Endodermal cell (in vitro differentiated cells): ENCODE measurements around the gene WSCD2. TPM values are rescaled to one million over a fixed set of nuclear protein-coding genes. Genes with fewer than 3 reads are reported as not detected.
A peak's percentile ranks its signal among the peaks of the same experiment; 100 is the strongest.

Experiments used
- DNase-seq: peaks from one replicate; pipeline ENCODE4 v3.0.0-alpha.2; 2017
- H3K27ac ChIP-seq: 2 replicates; pipeline ENCODE4 v1.5.1; 2013; ENCODE audit warnings: mild to moderate bottlenecking, low read depth, low read length, moderate library complexity
- H3K27me3 ChIP-seq: 2 replicates; pipeline ENCODE4 v1.6.1; 2013; ENCODE audit warnings: mild to moderate bottlenecking, low read length, moderate library complexity; ENCODE audit not compliant: insufficient read depth, control insufficient read depth, poor library complexity, severe bottlenecking
- H3K36me3 ChIP-seq: 2 replicates; pipeline ENCODE4 v1.7.0; 2013; ENCODE audit warnings: mild to moderate bottlenecking, low read length, moderate library complexity; ENCODE audit not compliant: control insufficient read depth, insufficient read depth
- H3K4me1 ChIP-seq: one replicate; pipeline ENCODE4 v1.7.0; 2013; ENCODE audit warnings: low read length; ENCODE audit not compliant: control insufficient read depth, insufficient read depth
- H3K4me3 ChIP-seq: 2 replicates; pipeline ENCODE4 v1.5.1; 2013; ENCODE audit warnings: mild to moderate bottlenecking, low read length, moderate library complexity
- H3K9ac ChIP-seq: 2 replicates; pipeline ENCODE4 v1.6.1; 2013; ENCODE audit warnings: mild to moderate bottlenecking, low read length, moderate library complexity; ENCODE audit not compliant: poor library complexity, severe bottlenecking; ENCODE audit errors: extremely low read depth
- H3K9me3 ChIP-seq: 2 replicates; pipeline ENCODE4 v1.6.1; 2013; ENCODE audit warnings: mild to moderate bottlenecking, low read length, moderate library complexity; ENCODE audit not compliant: control insufficient read depth
- H3K27ac Mint-ChIP-seq: 2 replicates; pipeline ENCODE4 v1.8.0; 2020; ENCODE audit warnings: mixed read lengths
- H3K27me3 Mint-ChIP-seq: 2 replicates; pipeline ENCODE4 v1.8.0; 2021; ENCODE audit warnings: mild to moderate bottlenecking, mixed read lengths; ENCODE audit not compliant: insufficient read depth
- H3K36me3 Mint-ChIP-seq: 2 replicates; pipeline ENCODE4 v1.8.0; 2020; ENCODE audit warnings: low read depth, mixed read lengths
- H3K4me1 Mint-ChIP-seq: 2 replicates; pipeline ENCODE4 v1.8.0; 2020; ENCODE audit warnings: mixed read lengths
- H3K4me3 Mint-ChIP-seq: 2 replicates; pipeline ENCODE4 v1.8.0; 2020; ENCODE audit warnings: mild to moderate bottlenecking, moderate library complexity, mixed read lengths
- H3K9me3 Mint-ChIP-seq: 2 replicates; pipeline ENCODE4 v1.8.0; 2020; ENCODE audit warnings: mild to moderate bottlenecking, mixed read lengths
- WGBS, 2 experiments: methylation state at CpG; one replicate each; pipeline versions ENCODE4 v1.1.5 to v1.1.7; 2013; ENCODE audit warnings: missing lambda C conversion rate in 2 of 2, mixed read lengths in 1 of 2; ENCODE audit not compliant: insufficient coverage in 1 of 2, insufficient read length in 1 of 2; 5-methylcytosine and 5-hydroxymethylcytosine counted together
- total RNA-seq, 2 donors: library from RNA; stranded (reverse); fragmentation: NEBNext Ultra II Directional in 1 of 2; extraction: Animal tissue kit (Norgen Biotek cat#: 25700) in 1 of 2; gene quantifications; 2 replicates in 1 of 2; 3 replicates in 1 of 2; pipeline ENCODE4 v1.2.1, GENCODE V29; 2021
- TF ChIP-seq, protein P1 (sequence below): fragments of 200-600 bp; sonication (generic); conservative IDR thresholded peaks from 2 replicates; pipeline ENCODE4 v1.5.0; 2021; ENCODE audit warnings: antibody characterized with exemption, mild to moderate bottlenecking

Gene WSCD2
- total RNA-seq, 2 donors from 2014 or later: 0.80 to 1.3 TPM

DNA sequence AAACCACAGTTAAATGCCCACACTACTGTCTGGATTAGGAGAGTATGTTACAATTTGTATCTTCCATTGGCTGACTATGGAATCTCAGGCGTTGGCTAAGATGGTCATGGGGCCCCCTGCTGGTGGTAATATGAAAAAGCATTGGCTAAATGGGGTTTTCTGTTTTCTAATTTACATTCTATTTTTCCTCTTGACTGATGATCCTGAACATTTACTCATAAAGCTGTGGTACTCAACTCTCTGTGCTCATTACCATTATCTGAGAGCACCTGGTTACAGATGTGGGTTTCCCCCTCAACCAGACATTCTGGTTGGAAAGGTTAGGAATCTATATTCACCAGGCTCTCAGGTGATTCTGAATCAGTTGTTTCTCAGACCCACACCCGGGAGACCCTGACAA, 64.8 kb downstream of the WSCD2 start:
- Mint-ChIP-seq H3K27ac (no peak overlapping the region), H3K36me3 (no peaks in the 10 kb centered on the region), H3K4me1 (peaks cover 3% of the 10 kb centered on the region), H3K4me3 (no peak overlapping the region), H3K9me3 (no peaks in the 10 kb centered on the region), H3K27me3 (peaks cover 47% of the 10 kb centered on the region)
- Histone ChIP-seq H3K4me1 (no peaks in the 10 kb centered on the region), H3K9me3 (no peaks in the 10 kb centered on the region), H3K36me3 (no peaks in the 10 kb centered on the region), H3K27me3 (peaks cover 23% of the 10 kb centered on the region), H3K27ac (no peak overlapping the region), H3K4me3 (no peak overlapping the region), H3K9ac (no peak overlapping the region)
- WGBS, 2 experiments: 36 to 57% methylated on average over 1 to 2 of the region's 2 CpGs
- TF ChIP-seq, protein P1, sequence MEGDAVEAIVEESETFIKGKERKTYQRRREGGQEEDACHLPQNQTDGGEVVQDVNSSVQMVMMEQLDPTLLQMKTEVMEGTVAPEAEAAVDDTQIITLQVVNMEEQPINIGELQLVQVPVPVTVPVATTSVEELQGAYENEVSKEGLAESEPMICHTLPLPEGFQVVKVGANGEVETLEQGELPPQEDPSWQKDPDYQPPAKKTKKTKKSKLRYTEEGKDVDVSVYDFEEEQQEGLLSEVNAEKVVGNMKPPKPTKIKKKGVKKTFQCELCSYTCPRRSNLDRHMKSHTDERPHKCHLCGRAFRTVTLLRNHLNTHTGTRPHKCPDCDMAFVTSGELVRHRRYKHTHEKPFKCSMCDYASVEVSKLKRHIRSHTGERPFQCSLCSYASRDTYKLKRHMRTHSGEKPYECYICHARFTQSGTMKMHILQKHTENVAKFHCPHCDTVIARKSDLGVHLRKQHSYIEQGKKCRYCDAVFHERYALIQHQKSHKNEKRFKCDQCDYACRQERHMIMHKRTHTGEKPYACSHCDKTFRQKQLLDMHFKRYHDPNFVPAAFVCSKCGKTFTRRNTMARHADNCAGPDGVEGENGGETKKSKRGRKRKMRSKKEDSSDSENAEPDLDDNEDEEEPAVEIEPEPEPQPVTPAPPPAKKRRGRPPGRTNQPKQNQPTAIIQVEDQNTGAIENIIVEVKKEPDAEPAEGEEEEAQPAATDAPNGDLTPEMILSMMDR: peak; percentile 89
- peak; percentile 83 for DNase-seq

DNA sequence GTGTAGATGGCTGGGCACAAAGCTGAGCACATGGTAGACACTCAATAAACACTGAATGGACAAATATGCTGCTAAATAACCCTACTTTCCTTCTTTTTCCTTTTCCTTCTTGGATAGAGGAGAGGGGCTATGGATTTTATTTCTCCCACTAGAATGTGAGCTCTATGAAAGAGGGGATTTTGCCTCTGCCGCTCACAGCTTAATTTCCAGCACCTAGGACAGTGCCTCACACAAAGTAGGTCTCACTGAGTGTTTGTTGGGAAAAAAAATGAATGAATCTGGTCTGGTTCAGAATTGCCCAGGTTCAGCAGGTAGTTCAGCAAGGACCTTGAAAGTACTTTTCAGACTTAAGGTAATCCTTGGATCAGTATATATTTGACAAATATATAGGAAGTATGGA, 65.5 kb downstream of the WSCD2 start:
- Histone ChIP-seq H3K9ac (no peak overlapping the region), H3K36me3 (no peaks in the 10 kb centered on the region), H3K27me3 (peaks cover 20% of the 10 kb centered on the region), H3K4me3 (no peak overlapping the region), H3K4me1 (no peaks in the 10 kb centered on the region), H3K9me3 (no peaks in the 10 kb centered on the region), H3K27ac (no peak overlapping the region)
- DNase-seq: no peak
- Mint-ChIP-seq H3K4me3 (no peak overlapping the region), H3K36me3 (no peaks in the 10 kb centered on the region), H3K4me1 (peaks cover 3% of the 10 kb centered on the region), H3K9me3 (no peaks in the 10 kb centered on the region), H3K27ac (no peak overlapping the region), H3K27me3 (peaks cover 40% of the 10 kb centered on the region)
- 63% methylated on average over 1 of the region's 1 CpG; no CpG with 5 or more reads in 1 of the 2 experiments for WGBS, 2 experiments
- TF ChIP-seq, protein P1: no peak

DNA sequence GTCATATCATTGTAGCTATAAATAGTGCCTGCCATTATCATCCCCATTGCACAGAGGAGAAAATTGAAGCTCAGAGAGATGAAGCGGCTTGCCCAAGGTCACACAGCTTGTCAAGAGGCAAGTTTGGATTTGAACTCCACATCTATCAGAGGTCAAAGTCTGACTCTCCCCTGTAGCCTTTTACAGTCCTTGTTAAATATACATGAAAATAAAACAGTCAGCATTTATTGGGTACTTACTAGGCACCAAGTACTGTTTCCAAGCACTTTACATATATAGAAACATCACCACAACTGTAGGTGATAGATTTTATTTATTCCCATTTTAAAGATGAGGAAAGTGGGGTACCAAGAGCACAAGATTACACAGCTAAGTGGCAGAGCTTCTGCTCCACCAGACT, 67.2 kb downstream of the WSCD2 start:
- Mint-ChIP-seq H3K4me3 (no peak overlapping the region), H3K4me1 (peaks cover 5% of the 10 kb centered on the region), H3K27ac (no peak overlapping the region), H3K27me3 (peaks cover 30% of the 10 kb centered on the region), H3K36me3 (no peaks in the 10 kb centered on the region), H3K9me3 (no peaks in the 10 kb centered on the region)
- 90 to 100% methylated on average over 1 of the region's 1 CpG for WGBS, 2 experiments
- TF ChIP-seq, protein P1: no peak
- no peaks in the 10 kb centered on the region for H3K4me1 ChIP-seq
- no peaks in the 10 kb centered on the region for H3K36me3 ChIP-seq
- H3K4me3 ChIP-seq: no peak overlapping the region
- no peak for DNase-seq
- no peak overlapping the region for H3K27ac ChIP-seq
- no peaks in the 10 kb centered on the region for H3K9me3 ChIP-seq
- peaks cover 20% of the 10 kb centered on the region for H3K27me3 ChIP-seq
- no peak overlapping the region for H3K9ac ChIP-seq
